ENCODE results near the gene ZNF582.
"Not testable (repeated sequence)": the region's sequence is repeated elsewhere in the genome, so short reads cannot be mapped to it uniquely, and the experiment has no call there.

Gene ZNF582

GRCh38 chr19:56351208-56351607 lies 42.1 kb downstream of the ZNF582 start:
- Histone ChIP-seq H3K4me1 (ENCODE audit: control insufficient read depth in 2 of 2, insufficient read depth in 2 of 2, low read length in 2 of 2) (no peaks in the 10 kb centered on the region), H3K4me3 (ENCODE audit: low read length in 2 of 2) (no peak overlapping the region), H3K9ac (ENCODE audit: low read depth in 1 of 2, low read length in 2 of 2) (no peak overlapping the region), H3K9me3 (ENCODE audit: control insufficient read depth in 2 of 2, low read length in 2 of 2) (no peaks in the 10 kb centered on the region), H3K27me3 (ENCODE audit: control insufficient read depth in 2 of 2, insufficient read depth in 2 of 2, low read length in 2 of 2) (no peaks in the 10 kb centered on the region), H3K36me3 (ENCODE audit: control insufficient read depth in 2 of 2, insufficient read depth in 2 of 2, low read length in 2 of 2) (no peaks in the 10 kb centered on the region), H3K27ac (ENCODE audit: low read depth in 2 of 2, low read length in 2 of 2) (no peak overlapping the region)

- Histone ChIP-seq H3K4me3 (ENCODE audit: low read length in 2 of 2) (no peak overlapping the region), H3K36me3 (ENCODE audit: control insufficient read depth in 2 of 2, insufficient read depth in 2 of 2, low read length in 2 of 2) (no peaks in the 10 kb centered on the region), H3K4me1 (ENCODE audit: control insufficient read depth in 2 of 2, insufficient read depth in 2 of 2, low read length in 2 of 2) (no peaks in the 10 kb centered on the region), H3K27ac (ENCODE audit: low read depth in 2 of 2, low read length in 2 of 2) (no peak overlapping the region), H3K9me3 (ENCODE audit: control insufficient read depth in 2 of 2, low read length in 2 of 2) (no peaks in the 10 kb centered on the region), H3K27me3 (ENCODE audit: control insufficient read depth in 2 of 2, insufficient read depth in 2 of 2, low read length in 2 of 2) (no peaks in the 10 kb centered on the region), H3K9ac (ENCODE audit: low read depth in 1 of 2, low read length in 2 of 2) (no peak overlapping the region)
Measured at GRCh38 chr19:56350416-56351045, 42.8 kb downstream of the ZNF582 start.

- no peaks in the 10 kb centered on the region for H3K36me3 ChIP-seq (ENCODE audit: control insufficient read depth in 2 of 2, insufficient read depth in 2 of 2, low read length in 2 of 2)
- no peak overlapping the region for H3K27ac ChIP-seq (ENCODE audit: low read depth in 2 of 2, low read length in 2 of 2)
- no peaks in the 10 kb centered on the region for H3K27me3 ChIP-seq (ENCODE audit: control insufficient read depth in 2 of 2, insufficient read depth in 2 of 2, low read length in 2 of 2)
- H3K9ac ChIP-seq (ENCODE audit: low read depth in 1 of 2, low read length in 2 of 2) = no peak overlapping the region
- H3K4me1 ChIP-seq (ENCODE audit: control insufficient read depth in 2 of 2, insufficient read depth in 2 of 2, low read length in 2 of 2) = no peaks in the 10 kb centered on the region
- no peaks in the 10 kb centered on the region for H3K9me3 ChIP-seq (ENCODE audit: control insufficient read depth in 2 of 2, low read length in 2 of 2)
- no peak overlapping the region for H3K4me3 ChIP-seq (ENCODE audit: low read length in 2 of 2)
Measured at GRCh38 chr19:56348289-56348877, 45.0 kb downstream of the ZNF582 start.

GRCh38 chr19:56347163-56347778 lies 46.1 kb downstream of the ZNF582 start:
- H3K4me1 ChIP-seq (ENCODE audit: control insufficient read depth in 2 of 2, insufficient read depth in 2 of 2, low read length in 2 of 2) = no peaks in the 10 kb centered on the region
- no peaks in the 10 kb centered on the region for H3K27me3 ChIP-seq (ENCODE audit: control insufficient read depth in 2 of 2, insufficient read depth in 2 of 2, low read length in 2 of 2)
- H3K4me3 ChIP-seq (ENCODE audit: low read length in 2 of 2) = no peak overlapping the region
- H3K9ac ChIP-seq (ENCODE audit: low read depth in 1 of 2, low read length in 2 of 2) = no peak overlapping the region
- H3K36me3 ChIP-seq (ENCODE audit: control insufficient read depth in 2 of 2, insufficient read depth in 2 of 2, low read length in 2 of 2) = no peaks in the 10 kb centered on the region
- H3K27ac ChIP-seq (ENCODE audit: low read depth in 2 of 2, low read length in 2 of 2) = no peak overlapping the region
- H3K9me3 ChIP-seq (ENCODE audit: control insufficient read depth in 2 of 2, low read length in 2 of 2) = no peaks in the 10 kb centered on the region

GRCh38 chr19:56341948-56342347 lies 51.4 kb downstream of the ZNF582 start:
- H3K4me1 ChIP-seq (ENCODE audit: control insufficient read depth in 2 of 2, insufficient read depth in 2 of 2, low read length in 2 of 2) = no peaks in the 10 kb centered on the region
- H3K9ac ChIP-seq (ENCODE audit: low read depth in 1 of 2, low read length in 2 of 2) = no peak overlapping the region
- H3K36me3 ChIP-seq (ENCODE audit: control insufficient read depth in 2 of 2, insufficient read depth in 2 of 2, low read length in 2 of 2) = no peaks in the 10 kb centered on the region
- H3K4me3 ChIP-seq (ENCODE audit: low read length in 2 of 2) = no peak overlapping the region
- no peaks in the 10 kb centered on the region for H3K9me3 ChIP-seq (ENCODE audit: control insufficient read depth in 2 of 2, low read length in 2 of 2)
- H3K27me3 ChIP-seq (ENCODE audit: control insufficient read depth in 2 of 2, insufficient read depth in 2 of 2, low read length in 2 of 2) = no peaks in the 10 kb centered on the region
- H3K27ac ChIP-seq (ENCODE audit: low read depth in 2 of 2, low read length in 2 of 2) = no peak overlapping the region

GRCh38 chr19:56339031-56339430 lies 54.3 kb downstream of the ZNF582 start:
- H3K9me3 ChIP-seq (ENCODE audit: control insufficient read depth in 2 of 2, low read length in 2 of 2); H3K9ac ChIP-seq (ENCODE audit: low read depth in 1 of 2, low read length in 2 of 2); H3K27me3 ChIP-seq (ENCODE audit: control insufficient read depth in 2 of 2, insufficient read depth in 2 of 2, low read length in 2 of 2); H3K4me1 ChIP-seq (ENCODE audit: control insufficient read depth in 2 of 2, insufficient read depth in 2 of 2, low read length in 2 of 2); H3K27ac ChIP-seq (ENCODE audit: low read depth in 2 of 2, low read length in 2 of 2); H3K4me3 ChIP-seq (ENCODE audit: low read length in 2 of 2); H3K36me3 ChIP-seq (ENCODE audit: control insufficient read depth in 2 of 2, insufficient read depth in 2 of 2, low read length in 2 of 2): not testable (repeated sequence)

- H3K27me3 ChIP-seq (ENCODE audit: control insufficient read depth in 2 of 2, insufficient read depth in 2 of 2, low read length in 2 of 2); H3K27ac ChIP-seq (ENCODE audit: low read depth in 2 of 2, low read length in 2 of 2); H3K9ac ChIP-seq (ENCODE audit: low read depth in 1 of 2, low read length in 2 of 2); H3K9me3 ChIP-seq (ENCODE audit: control insufficient read depth in 2 of 2, low read length in 2 of 2); H3K4me1 ChIP-seq (ENCODE audit: control insufficient read depth in 2 of 2, insufficient read depth in 2 of 2, low read length in 2 of 2); H3K36me3 ChIP-seq (ENCODE audit: control insufficient read depth in 2 of 2, insufficient read depth in 2 of 2, low read length in 2 of 2); H3K4me3 ChIP-seq (ENCODE audit: low read length in 2 of 2): not testable (repeated sequence)
Measured at GRCh38 chr19:56337077-56337476, 56.3 kb downstream of the ZNF582 start.

GRCh38 chr19:56335371-56335770 lies 58.0 kb downstream of the ZNF582 start:
- not testable (repeated sequence) for H3K27me3 ChIP-seq (ENCODE audit: control insufficient read depth in 2 of 2, insufficient read depth in 2 of 2, low read length in 2 of 2); H3K4me1 ChIP-seq (ENCODE audit: control insufficient read depth in 2 of 2, insufficient read depth in 2 of 2, low read length in 2 of 2); H3K36me3 ChIP-seq (ENCODE audit: control insufficient read depth in 2 of 2, insufficient read depth in 2 of 2, low read length in 2 of 2); H3K9me3 ChIP-seq (ENCODE audit: control insufficient read depth in 2 of 2, low read length in 2 of 2); H3K9ac ChIP-seq (ENCODE audit: low read depth in 1 of 2, low read length in 2 of 2); H3K27ac ChIP-seq (ENCODE audit: low read depth in 2 of 2, low read length in 2 of 2); H3K4me3 ChIP-seq (ENCODE audit: low read length in 2 of 2)

- Histone ChIP-seq H3K36me3 (ENCODE audit: control insufficient read depth in 2 of 2, insufficient read depth in 2 of 2, low read length in 2 of 2) (no peaks in the 10 kb centered on the region), H3K27ac (ENCODE audit: low read depth in 2 of 2, low read length in 2 of 2) (no peak overlapping the region), H3K27me3 (ENCODE audit: control insufficient read depth in 2 of 2, insufficient read depth in 2 of 2, low read length in 2 of 2) (no peaks in the 10 kb centered on the region), H3K9ac (ENCODE audit: low read depth in 1 of 2, low read length in 2 of 2) (no peak overlapping the region), H3K9me3 (ENCODE audit: control insufficient read depth in 2 of 2, low read length in 2 of 2) (no peaks in the 10 kb centered on the region), H3K4me1 (ENCODE audit: control insufficient read depth in 2 of 2, insufficient read depth in 2 of 2, low read length in 2 of 2) (no peaks in the 10 kb centered on the region), H3K4me3 (ENCODE audit: low read length in 2 of 2) (no peak overlapping the region)
Measured at GRCh38 chr19:56333506-56333905, 59.8 kb downstream of the ZNF582 start.
